NT2/D1 (cell line): ENCODE results near the gene CIITA.

Experiments
- DNase-seq: peaks from one replicate; pipeline ENCODE4 v3.0.0-alpha.2; 2011; ENCODE audit warnings: low read depth, low spot score
- H3K27me3 ChIP-seq: 2 replicates; pipeline ENCODE4 v1.6.0; 2011; ENCODE audit warnings: mild to moderate bottlenecking; ENCODE audit not compliant: insufficient read length, insufficient read depth
- H3K36me3 ChIP-seq: 2 replicates; pipeline ENCODE4 v1.6.1; 2011; ENCODE audit warnings: mild to moderate bottlenecking, low read length, mixed read lengths; ENCODE audit not compliant: insufficient read depth, insufficient read length
- H3K4me1 ChIP-seq: 2 replicates; pipeline ENCODE4 v1.5.1; 2011; ENCODE audit not compliant: insufficient read depth, insufficient read length
- H3K4me3 ChIP-seq: 2 replicates; pipeline ENCODE4 v1.5.1; 2011; ENCODE audit warnings: low read depth; ENCODE audit not compliant: insufficient read length
- H3K9ac ChIP-seq: 2 replicates; pipeline ENCODE4 v1.6.0; 2011; ENCODE audit warnings: low read depth; ENCODE audit not compliant: insufficient read length
- H3K9me3 ChIP-seq: 2 replicates; pipeline ENCODE4 v1.5.1; 2011; ENCODE audit warnings: mild to moderate bottlenecking, low read length; ENCODE audit not compliant: insufficient read depth
- SUZ12 ChIP-seq: IDR thresholded peaks from 2 replicates; pipeline ENCODE4 v1.6.1; 2011; ENCODE audit not compliant: insufficient read length, insufficient read depth; ENCODE audit errors: extremely low read depth
- YY1 ChIP-seq: IDR thresholded peaks from 2 replicates; pipeline ENCODE4 v1.6.1; 2011; ENCODE audit not compliant: insufficient read length, insufficient read depth
- ZNF274 ChIP-seq: IDR thresholded peaks from 2 replicates; pipeline ENCODE4 v1.6.1; 2011; ENCODE audit warnings: mild to moderate bottlenecking, low read depth, low read length

Gene CIITA

DNA sequence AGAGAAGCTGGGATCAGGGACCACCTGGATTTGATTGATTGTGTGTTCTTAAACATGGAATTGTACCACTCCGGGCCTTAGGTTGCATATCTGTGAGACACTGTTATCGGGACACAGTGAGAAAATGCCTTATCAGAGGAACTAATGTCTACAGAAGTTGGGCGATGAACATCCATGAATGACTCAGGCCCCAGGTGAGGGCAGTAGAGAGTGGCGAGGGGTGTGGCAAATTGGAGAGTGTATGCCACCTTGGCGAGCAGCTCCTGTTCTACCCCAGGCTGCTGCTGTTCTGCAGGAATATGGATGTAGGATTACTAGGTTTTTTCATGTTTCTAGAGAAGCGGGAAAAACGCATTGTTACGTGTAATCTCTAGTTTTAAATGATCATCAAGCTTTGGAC, 106.2 kb downstream of the CIITA start:
- Histone ChIP-seq H3K9ac (no peak overlapping the region), H3K4me1 (peaks cover 8% of the 10 kb centered on the region), H3K4me3 (no peak overlapping the region), H3K9me3 (peaks cover 8% of the 10 kb centered on the region; the same call in 1 of the 2 replicates), H3K36me3 (peaks cover 66% of the 10 kb centered on the region), H3K27me3 (no peaks in the 10 kb centered on the region)
- TF ChIP-seq YY1: no peak
- TF ChIP-seq ZNF274: no peak
- no peak for TF ChIP-seq SUZ12
- no peak for DNase-seq

DNA sequence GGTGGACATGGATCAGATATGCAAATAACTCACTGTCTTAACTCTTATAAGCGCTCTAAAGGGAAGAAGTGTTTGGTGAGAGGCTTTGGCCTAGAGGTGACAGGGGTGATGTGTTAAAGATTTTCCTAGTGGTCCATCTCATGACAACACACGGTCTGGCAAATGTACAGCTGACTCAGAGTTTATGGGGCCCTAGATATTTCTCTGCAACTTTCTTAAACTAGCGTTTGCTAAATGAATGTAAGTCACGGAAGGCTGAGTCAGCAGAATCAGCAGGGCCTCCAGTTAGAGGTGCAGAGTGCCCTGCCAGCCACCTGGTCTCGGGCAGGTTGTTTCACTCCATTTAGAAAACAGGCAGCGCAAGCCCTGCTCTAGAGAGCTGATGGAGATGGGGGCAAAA, 107.5 kb downstream of the CIITA start:
- no peak overlapping the region for H3K4me3 ChIP-seq
- no peak for TF ChIP-seq SUZ12
- no peak for TF ChIP-seq ZNF274
- no peak for TF ChIP-seq YY1
- no peak for DNase-seq
- peaks cover 4% of the 10 kb centered on the region for H3K4me1 ChIP-seq
- H3K9me3 ChIP-seq: peaks cover 8% of the 10 kb centered on the region; the same call in 1 of the 2 replicates
- H3K36me3 ChIP-seq: peaks cover 74% of the 10 kb centered on the region
- no peak overlapping the region for H3K9ac ChIP-seq
- no peaks in the 10 kb centered on the region for H3K27me3 ChIP-seq
